Neutrophil (primary cell): ENCODE data around the gene ARF3.
A peak's percentile ranks its signal among the peaks of the same experiment; 100 is the strongest.

Source experiments
- H3K27ac ChIP-seq: fragments of 200-600 bp; sonication (generic); 2 replicates; pipeline ENCODE4 v1.5.1; 2016; ENCODE audit warnings: mild to moderate bottlenecking, moderate library complexity
- H3K27me3 ChIP-seq: fragments of 200-600 bp; sonication (generic); 2 replicates; pipeline ENCODE4 v1.6.0; 2016; ENCODE audit warnings: mild to moderate bottlenecking
- H3K36me3 ChIP-seq: fragments of 200-600 bp; sonication (generic); 2 replicates; pipeline ENCODE4 v1.5.1; 2017
- H3K4me1 ChIP-seq, 2 experiments: fragments of 200-600 bp in 1 of 2; sonication (generic) in 1 of 2; 1 replicate in 1 of 2; 2 replicates in 1 of 2; pipeline versions ENCODE4 v1.5.1 to v1.6.1; 2013 to 2016; ENCODE audit warnings: low read depth in 1 of 2, low read length in 1 of 2, mild to moderate bottlenecking in 1 of 2, moderate library complexity in 1 of 2; ENCODE audit not compliant: control insufficient read depth in 1 of 2, insufficient read depth in 1 of 2
- H3K4me3 ChIP-seq, 2 experiments: fragments of 200-600 bp in 1 of 2; sonication (generic) in 1 of 2; 1 replicate in 1 of 2; 2 replicates in 1 of 2; pipeline ENCODE4 v1.5.1; 2013 to 2016; ENCODE audit warnings: low read depth in 1 of 2, low read length in 1 of 2, mild to moderate bottlenecking in 1 of 2, moderate library complexity in 1 of 2
- H3K9me3 ChIP-seq: fragments of 200-600 bp; sonication (generic); 2 replicates; pipeline ENCODE4 v1.5.1; 2016
- TF ChIP-seq, protein P1 (sequence below): fragments of 200-600 bp; sonication (generic); IDR thresholded peaks from 2 replicates; pipeline ENCODE4 v1.5.1; 2016; ENCODE audit warnings: antibody characterized with exemption

The ARF3 gene

DNA sequence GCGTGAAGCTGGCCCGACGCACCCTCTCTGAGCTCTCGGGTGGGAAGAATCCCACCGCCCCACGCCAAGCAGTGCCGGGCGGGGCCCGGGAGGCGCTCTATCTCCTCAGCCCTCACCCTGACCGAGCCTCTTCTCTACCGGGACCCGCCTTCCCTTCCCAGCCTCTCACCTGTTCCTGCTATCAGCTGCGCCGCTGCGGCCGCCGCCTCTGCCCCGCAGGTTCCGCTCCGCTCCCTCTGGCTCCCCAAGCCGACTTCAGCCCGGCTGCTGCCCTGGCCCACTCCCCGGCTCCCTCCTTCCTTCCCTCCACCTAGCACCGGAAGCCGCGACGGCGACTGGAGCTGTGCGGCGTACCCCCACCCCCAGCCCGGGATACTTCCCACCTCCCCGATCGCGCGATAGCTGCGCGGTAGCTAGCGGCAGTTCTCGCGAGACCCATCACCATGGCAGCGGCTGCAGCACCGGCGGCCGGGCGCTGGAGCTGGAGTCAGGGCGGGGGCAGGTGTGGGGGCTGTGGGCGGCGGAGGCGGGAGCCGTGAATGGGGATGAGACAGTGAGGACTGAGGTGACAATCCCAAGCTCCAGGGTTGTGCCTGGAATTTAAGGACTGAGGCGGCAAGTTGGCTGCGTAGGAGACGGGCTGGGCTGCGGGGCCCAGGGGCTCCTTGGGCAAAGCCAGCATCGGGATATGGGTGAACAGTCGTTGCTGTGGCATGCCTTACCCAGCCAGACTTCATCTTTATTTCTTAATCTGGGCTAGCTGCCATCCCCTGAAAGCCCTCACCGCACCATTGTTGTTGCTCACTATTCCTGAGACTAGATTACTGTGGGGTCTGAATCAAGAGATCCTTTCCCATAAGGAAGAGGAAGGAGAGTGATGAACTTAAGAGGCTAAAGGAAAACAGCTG lies at the start of gene ARF3:
TSS of gene ARF3 (minus strand) at position 347 of the 908 bp plus-strand sequence. CDS start 16,392 bp downstream, outside the sequence.
- TF ChIP-seq, protein P1, sequence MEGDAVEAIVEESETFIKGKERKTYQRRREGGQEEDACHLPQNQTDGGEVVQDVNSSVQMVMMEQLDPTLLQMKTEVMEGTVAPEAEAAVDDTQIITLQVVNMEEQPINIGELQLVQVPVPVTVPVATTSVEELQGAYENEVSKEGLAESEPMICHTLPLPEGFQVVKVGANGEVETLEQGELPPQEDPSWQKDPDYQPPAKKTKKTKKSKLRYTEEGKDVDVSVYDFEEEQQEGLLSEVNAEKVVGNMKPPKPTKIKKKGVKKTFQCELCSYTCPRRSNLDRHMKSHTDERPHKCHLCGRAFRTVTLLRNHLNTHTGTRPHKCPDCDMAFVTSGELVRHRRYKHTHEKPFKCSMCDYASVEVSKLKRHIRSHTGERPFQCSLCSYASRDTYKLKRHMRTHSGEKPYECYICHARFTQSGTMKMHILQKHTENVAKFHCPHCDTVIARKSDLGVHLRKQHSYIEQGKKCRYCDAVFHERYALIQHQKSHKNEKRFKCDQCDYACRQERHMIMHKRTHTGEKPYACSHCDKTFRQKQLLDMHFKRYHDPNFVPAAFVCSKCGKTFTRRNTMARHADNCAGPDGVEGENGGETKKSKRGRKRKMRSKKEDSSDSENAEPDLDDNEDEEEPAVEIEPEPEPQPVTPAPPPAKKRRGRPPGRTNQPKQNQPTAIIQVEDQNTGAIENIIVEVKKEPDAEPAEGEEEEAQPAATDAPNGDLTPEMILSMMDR = peak; percentile 20
- Histone ChIP-seq H3K27me3 (peaks cover 28% of the 10 kb centered on the region), H3K36me3 (peaks cover 12% of the 10 kb centered on the region), H3K9me3 (no peaks in the 10 kb centered on the region), H3K4me1 (peaks cover 39 to 40% of the 10 kb centered on the region in 2 experiments), H3K27ac (peak within 1 kb of the TSS; percentile 86), H3K4me3 (peak within 1 kb of the TSS; percentile 85 to 94)

DNA sequence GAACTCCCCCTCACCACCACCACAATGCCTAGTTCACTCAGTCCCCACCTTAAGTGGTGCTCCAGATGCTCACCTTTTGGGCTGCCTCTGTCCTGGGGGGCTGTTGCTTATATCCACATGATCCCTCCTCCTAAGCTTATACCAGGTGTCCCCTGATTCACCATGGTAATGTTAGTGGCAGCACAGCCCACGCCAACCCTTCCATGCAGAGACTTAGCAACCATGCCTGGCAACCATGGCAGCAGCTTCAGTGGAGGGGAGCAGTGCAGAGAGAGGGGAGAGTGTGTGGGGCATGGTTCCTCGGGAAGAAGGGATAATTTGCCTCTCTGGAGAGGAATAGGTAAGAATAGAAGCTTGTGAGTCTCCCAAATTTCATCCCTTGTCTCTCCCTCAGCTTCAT lies 43.1 kb upstream of the ARF3 start:
- Histone ChIP-seq H3K36me3 (peaks cover 42% of the 10 kb centered on the region), H3K27me3 (peaks cover 62% of the 10 kb centered on the region), H3K4me3 (no peak overlapping the region), H3K9me3 (no peaks in the 10 kb centered on the region), H3K27ac (no peak overlapping the region), H3K4me1 (peaks cover 48 to 53% of the 10 kb centered on the region in 2 experiments)
- TF ChIP-seq, protein P1 = no peak

DNA sequence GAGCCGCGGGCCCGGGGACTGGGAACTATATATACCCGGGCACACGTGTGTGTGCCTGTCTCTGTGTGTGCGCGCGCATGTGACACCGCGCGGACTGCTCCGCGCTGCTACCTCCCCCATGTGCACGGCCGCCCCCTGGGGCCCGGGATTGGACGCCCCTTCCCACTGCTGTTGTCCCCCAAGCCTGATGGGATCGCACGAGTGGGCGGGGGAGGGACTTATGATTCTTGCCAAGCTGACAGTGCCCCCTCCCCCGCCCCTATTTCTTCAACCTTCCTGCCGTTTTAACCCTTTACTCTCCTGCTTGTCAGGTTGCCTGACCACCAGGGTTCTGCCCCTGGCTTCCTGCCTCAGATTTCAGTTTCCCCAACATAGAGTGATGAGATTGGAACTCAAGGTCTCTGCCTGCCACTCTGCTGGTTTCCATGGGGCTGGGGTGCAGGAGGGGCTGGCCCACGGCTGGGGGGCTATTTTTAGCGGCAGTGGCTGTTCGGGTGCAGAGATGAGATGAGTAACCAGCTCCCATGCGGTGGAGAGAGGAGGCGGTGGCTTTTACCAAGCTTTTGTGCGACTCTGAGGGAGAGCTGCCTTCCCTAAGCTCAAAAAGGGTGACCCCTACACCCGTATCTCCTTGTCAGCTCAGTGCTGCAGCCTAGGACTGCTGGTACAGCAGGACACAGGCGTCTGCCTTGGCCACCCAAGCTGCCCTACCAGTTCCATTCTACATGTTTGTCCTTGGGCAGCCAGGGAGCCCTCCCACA lies 42.3 kb upstream of the ARF3 start, which contains the start of gene DDN:
TSS of gene DDN (minus strand) at position 5 of the 761 bp plus-strand sequence. CDS start 88 bp downstream, outside the sequence.
- H3K9me3 ChIP-seq = no peaks in the 10 kb centered on the region
- H3K36me3 ChIP-seq = peaks cover 42% of the 10 kb centered on the region
- peaks cover 44 to 48% of the 10 kb centered on the region in 2 experiments for H3K4me1 ChIP-seq
- H3K27me3 ChIP-seq = peaks cover 70% of the 10 kb centered on the region
- peak within 1 kb of the TSS; percentile 58 to 88 for H3K4me3 ChIP-seq
- no peak within 1 kb of the TSS for H3K27ac ChIP-seq
- TF ChIP-seq, protein P1 = no peak

DNA sequence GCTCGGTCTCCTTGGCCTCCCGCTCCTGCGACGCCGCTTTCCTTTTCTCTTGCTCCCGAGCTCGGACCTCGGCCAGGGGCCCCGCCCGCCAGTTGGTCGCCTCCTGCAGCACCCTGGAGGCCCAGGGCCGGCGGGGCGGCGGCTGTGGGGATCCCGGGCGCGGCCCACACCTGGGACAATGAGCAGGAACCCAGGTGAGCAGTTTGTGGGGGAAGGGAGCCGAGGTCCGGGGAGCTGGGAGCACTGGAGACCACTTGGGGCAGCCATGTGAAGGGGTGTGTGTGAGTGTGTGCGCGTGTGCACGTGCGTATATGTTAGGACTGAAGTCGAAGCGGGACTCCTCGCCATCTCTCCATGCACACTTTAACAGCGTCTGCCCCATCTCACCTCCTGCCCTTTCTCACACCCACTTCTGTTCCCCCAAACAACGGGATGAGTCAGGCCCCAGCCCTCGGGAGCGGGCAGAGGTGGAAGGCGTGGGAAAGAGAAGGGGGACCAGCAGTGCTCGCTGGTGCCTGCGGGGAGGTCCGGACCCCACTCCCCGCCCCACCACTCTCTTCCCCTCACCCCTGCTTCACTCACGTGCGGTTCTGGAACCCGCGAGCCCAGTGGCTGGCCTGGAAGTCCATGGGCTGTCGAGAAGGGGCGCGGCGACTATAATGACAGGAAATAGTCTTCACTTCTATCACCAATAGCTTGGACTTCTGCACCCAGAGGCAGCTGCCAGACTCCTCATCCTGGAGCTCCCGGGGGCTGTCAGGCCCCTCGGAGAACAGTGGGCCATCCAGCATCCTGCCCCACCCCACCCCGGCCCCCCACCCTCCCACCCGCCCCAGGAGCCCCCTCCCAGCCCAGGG lies 41.4 kb upstream of the ARF3 start:
- TF ChIP-seq, protein P1 = no peak
- Histone ChIP-seq H3K27me3 (peaks cover 78% of the 10 kb centered on the region), H3K4me3 (peak overlapping the region; percentile 58 to 88), H3K4me1 (peaks cover 39 to 42% of the 10 kb centered on the region in 2 experiments), H3K27ac (no peak overlapping the region), H3K36me3 (peaks cover 37% of the 10 kb centered on the region), H3K9me3 (no peaks in the 10 kb centered on the region)
